ENCODE measurements around the gene ROMO1.

Gene ROMO1

DNA sequence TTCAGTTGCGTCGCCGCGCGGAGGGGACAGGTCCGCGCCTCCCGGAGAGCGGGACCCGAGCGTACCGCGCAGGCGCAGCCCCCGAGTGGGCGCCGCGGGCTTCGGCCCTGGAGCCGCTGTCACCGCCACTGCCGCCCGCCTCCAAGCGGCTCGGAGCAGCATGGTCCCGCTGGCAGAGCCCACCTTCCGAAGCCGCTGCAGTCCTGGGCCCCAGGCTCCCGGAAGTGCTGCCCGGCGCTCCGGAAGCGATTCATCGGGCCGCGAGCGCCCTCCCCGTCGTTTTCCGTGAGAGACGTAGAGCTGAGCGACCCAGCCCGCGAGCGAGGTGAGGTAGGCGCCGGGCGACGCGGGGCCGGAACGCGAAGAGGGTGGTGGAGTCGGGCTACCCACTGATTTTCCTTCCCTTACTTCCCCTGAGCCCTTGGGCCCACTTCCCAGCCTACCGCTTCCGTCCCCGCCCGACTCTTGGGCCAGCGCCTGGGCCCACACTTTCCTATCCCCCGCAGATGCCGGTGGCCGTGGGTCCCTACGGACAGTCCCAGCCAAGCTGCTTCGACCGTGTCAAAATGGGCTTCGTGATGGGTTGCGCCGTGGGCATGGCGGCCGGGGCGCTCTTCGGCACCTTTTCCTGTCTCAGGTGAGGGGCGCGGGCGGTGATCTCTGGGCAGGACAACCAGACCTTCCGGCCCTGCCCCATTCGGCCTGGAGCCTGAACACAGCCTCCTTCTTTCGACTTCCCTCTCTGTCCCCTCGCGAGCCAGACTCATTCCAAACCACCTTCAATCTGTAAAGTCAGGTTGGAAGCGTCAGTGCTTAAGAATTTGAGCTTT lies at the start of gene ROMO1, which contains the start of gene NFS1:
Gene ROMO1, plus strand, starts transcription at position 279 of the 830 bp plus-strand sequence. Its CDS starts 228 bp downstream, at position 507.
Gene NFS1, minus strand, starts transcription at position 226 of the 830 bp plus-strand sequence. Its CDS starts 64 bp downstream, at position 162.
- DNase-seq, result peak; percentile 73

- no peak for DNase-seq
Measured at GRCh38 chr20:35650632-35651031, 48.6 kb upstream of the ROMO1 start.

GRCh38 chr20:35651958-35652357 lies 47.2 kb upstream of the ROMO1 start:
- DNase-seq, result no peak

DNA sequence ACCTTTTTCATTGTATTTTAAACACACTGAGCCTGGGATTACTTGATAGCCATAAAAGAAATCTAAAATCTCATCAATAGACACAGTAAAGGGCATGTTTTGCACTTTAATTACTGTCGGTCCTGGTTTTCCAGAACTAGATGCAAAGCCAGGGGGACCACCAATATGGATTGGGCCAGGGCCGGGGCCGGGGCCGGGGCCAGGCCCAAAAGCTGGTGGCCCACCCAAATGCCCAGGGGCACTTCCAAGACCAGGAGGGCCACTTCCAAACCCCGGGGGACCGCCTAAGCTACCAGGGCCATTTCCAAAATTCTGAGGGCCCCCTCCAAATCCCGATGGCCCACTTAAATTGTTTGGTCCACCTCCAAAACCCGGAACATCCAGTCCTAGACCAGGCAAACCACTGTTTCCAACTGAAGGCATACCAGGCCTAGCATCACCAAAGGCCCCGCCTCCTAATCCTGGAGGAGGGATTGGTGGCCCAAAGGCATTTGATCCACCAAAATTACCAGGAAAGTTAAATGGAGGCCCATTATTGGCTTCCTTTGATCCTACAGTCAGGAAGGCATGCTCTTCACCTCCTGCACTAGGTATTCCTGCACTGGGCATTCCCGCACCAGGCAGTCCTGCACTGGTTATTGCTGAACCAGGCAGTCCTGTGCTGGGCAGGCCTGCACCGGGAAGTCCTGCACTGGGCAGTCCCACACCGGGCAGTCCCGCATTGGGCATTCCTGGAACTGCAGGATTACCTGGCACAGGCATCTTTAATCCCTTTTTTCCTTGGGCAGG lies 46.4 kb upstream of the ROMO1 start:
- DNase-seq, result no peak

DNA sequence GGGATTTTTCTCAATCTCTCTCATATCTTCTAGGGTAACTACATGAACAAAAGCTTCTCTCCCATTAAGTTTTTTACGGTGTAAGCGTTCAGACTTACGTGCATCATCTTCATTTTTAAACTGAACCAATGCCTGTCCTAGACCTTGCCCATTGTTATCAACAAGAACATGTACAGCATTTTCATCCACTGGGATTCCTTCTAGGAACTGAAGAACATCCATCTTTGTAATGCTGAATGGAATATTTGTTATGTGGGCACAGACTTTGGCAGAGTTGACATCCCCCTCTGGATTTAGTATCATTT lies 45.8 kb upstream of the ROMO1 start:
- no peak for DNase-seq

GRCh38 chr20:35653893-35654292 lies 45.3 kb upstream of the ROMO1 start:
- DNase-seq, result no peak

GRCh38 chr20:35654415-35654814 lies 44.8 kb upstream of the ROMO1 start:
- no peak for DNase-seq

DNA sequence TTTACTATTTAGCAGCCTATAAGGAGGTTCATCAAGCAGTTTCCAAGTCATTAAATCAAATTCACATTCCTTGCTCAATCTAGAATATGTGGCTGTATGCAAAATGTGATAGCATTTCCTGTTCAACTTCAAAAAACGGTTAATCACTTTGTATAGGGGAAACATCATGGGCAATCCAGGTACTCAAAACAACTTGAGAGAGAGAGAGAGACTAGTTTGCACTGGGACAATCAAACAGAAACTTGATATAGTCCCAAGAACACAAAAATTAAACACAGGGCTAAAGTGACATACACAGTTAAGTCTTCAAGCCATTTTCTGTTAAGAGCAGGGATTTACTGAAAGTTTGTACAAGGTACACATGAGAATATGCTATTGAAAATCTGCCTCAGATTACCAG lies 41.9 kb upstream of the ROMO1 start:
- no peak for DNase-seq

- DNase-seq, result no peak
Measured at GRCh38 chr20:35660122-35660937, 38.9 kb upstream of the ROMO1 start.

- no peak for DNase-seq
Measured at GRCh38 chr20:35661053-35661452, 38.2 kb upstream of the ROMO1 start.

DNA sequence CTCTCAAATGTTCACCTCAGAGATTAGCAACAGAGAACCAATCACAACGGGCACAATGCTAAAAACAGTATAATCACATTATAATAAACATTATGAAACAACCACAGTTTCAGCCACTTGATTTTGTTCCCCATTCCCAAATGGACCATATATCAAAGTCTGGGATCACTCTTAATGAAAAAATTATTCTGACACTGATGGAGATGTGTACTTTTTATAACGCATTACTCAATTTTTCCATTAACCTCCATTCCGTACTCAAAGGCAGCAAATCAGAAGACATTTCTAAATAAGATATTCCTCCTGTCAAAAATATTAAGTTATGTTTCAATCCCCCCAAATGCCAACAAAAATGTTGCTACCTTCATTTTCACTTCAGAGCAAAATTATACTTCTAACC lies 37.3 kb upstream of the ROMO1 start:
- no peak for DNase-seq

DNA sequence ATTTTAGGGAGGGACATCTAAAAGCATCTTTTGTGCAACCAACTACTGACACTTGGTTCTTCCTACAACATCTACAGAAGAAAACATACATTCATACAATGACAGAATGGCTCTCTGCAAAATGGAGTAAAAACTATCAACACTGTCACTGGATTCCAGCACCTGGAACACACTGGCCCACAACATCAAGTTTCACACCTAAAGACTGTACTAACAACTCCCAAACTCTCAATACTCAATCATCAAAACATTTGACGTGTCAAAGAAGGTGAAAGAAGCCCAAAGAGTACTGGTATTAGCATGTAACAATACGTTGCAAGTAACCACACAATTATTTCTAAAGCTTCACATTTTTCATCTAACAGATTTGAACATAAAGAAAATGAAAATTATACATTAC lies 36.7 kb upstream of the ROMO1 start:
- no peak for DNase-seq

GRCh38 chr20:35663516-35664465 lies 35.4 kb upstream of the ROMO1 start:
- DNase-seq, result no peak

DNA sequence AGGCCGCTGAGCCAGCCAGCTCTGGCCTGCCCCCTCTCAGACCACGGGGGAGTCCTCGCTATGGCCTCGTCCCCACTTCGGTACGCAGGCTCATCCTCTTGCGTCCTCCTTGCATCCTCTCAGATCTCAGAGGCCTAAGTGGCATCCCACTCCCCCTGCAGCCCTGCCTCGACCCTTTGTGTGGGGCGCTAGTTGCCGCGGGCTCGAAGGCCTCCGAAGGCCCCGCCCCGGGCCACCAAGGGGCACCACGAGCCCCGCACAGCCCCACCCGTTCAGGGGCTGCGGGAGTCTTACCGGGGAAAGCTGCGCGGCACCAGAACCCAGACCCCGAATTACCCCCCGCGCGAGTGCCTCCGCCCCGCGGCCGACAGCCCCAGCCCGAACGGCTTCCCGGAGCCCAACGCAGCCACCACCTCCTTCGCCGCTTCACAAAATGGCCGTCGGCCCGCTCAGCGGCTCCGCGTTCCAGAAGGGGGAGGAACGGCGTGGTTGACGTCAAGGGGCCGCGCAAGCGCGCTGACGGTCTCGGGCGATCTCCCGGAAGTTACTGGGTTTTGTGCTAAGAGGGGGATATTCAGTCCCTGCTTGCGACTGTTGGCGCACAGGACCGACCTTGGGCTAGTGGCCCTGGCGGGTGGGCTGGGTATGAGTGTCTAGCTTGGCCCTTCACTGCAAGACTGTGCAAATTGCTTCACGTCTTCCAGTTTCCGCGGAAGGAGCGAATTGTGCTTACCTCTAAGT lies 34.6 kb upstream of the ROMO1 start, which contains the start of the genes CPNE1 and RBM12:
Gene CPNE1, minus strand, starts transcription at position 435 of the 741 bp plus-strand sequence. CDS start 31,977 bp downstream, outside the sequence.
Gene RBM12, minus strand, starts transcription at position 435 of the 741 bp plus-strand sequence. CDS start 9,578 bp downstream, outside the sequence.
- peak; percentile 87 for DNase-seq

- no peak for DNase-seq
Measured at GRCh38 chr20:35665949-35666288, 33.3 kb upstream of the ROMO1 start.

DNA sequence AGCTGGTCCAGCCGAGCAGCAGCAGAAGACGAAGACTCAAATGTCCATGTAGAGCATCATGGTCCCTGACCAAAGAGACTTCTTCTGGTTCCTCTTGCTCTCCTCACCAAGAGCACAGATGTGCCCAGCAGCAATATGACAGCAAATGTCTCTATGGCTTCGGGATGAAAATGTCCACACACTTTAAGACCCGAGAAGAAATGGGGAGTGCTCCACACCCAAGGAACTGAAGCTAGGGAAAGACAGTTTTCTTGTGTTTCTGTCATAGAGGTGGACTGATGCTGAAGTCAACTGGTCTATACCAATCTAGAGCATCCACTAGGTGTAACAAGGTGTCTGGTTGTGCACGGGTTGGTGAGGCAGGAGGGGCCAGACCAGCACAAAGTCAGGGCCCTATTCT lies 30.0 kb upstream of the ROMO1 start:
- no peak for DNase-seq

DNA sequence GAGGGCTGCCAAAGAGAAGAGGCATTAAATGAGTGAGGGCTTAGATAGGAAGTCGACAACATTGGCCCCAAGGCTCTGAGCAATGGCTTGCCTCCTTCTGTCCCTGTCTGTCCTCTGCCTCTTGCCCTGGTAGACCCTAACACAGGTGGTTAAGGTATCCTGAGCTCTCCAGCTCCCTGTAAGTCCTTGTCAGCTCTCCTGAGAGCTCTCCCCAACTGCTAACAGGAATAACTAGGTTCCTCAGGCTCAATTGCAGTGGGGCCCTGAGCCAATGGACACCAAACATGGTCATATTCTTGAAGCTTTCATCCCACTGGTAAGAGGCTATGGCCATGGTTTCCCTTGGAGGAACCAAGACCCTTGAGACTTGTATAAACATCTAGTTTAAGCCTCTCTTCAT lies 29.5 kb upstream of the ROMO1 start:
- no peak for DNase-seq

DNA sequence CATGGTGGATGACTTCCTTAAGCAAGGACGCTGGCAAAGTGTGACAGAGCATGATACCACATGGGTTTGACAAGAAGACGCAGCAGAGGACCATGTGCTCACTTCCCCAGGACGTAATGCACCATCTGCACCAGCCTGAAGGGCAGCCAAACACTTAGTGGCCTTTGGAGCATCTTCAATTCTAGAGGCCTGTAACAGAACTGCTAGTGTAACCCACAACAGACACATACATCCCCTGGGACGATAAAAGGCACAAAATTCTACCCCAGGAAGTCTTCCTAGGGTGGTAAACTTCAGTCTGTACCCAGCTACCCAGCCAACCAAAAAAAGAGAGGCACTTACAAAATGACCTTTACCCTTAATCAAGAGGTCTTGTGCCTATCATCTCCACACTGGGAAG lies 25.3 kb upstream of the ROMO1 start:
- no peak for DNase-seq

DNA sequence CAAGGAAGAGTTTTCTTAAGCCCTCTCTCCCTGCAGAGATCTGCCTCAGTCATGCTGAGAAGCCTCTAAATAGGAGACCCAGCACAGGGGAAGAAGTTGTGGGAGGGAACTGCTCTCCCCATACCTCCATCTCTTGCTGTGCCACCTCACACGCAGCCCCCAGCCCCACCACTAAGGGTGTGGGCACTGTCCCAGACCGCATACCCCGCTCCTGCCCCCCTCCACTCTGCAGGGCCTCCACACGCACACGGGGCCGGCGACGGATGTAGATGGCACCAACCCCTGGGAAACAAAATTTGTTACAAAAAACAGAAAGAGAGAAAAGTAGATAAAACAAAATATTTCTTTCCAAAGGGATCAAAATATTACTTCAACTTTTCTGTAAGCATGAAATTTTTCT lies 24.3 kb upstream of the ROMO1 start:
- no peak for DNase-seq

GRCh38 chr20:35680452-35681183 lies 18.6 kb upstream of the ROMO1 start:
- no peak for DNase-seq

Measured in T1000 (cell line).